Fibroblast of gingiva (primary cell): Measurements from ENCODE around the gene STX3.
"Not testable (repeated sequence)": the region's sequence is repeated elsewhere in the genome, so short reads cannot be mapped to it uniquely, and the experiment has no call there.

ENCODE experiments used
- DNase-seq: peaks from one replicate; pipeline ENCODE4 v3.0.0-alpha.2; 2011; ENCODE audit warnings: low read depth

STX3 gene

DNA sequence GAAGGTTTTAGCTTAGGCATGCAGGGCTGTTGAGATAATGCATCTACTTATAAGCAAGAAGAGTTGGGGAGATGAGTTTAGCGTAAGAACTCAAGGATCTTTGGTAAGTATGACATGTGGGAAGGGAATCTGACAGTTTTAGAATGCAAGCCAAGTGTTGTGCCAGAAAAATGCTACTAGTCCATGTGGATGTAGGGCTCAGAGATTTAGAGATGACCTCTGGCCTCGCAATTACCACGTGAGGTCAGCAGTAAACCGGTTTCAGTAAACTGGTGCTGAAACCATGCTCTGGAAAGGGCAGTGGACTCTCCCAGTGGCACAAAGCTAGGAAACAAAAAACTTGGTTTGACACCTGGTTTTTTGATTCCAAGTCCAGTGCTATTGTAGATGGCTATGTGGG is 36.5 kb downstream of the STX3 start:
- no peak for DNase-seq

DNA sequence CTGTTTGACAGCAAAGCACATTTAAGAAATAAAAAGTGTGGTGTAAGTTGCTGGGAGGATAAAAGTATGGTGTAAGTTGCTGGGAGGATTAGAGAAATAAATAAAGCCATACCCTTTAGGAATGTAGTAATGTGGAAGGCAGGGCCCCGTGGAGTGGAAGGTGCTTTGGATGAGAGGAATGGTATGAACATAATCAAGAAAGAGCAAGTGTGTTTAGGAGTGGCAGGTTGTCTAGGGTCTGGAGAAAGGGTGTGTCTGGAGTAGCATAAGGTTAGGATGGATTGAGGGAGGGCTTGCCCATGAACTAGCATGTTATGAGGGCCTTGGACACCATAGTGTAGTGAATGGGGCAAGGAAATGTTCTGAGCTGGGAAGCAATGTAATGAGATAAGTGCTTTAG is 37.3 kb downstream of the STX3 start:
- no peak for DNase-seq

DNA sequence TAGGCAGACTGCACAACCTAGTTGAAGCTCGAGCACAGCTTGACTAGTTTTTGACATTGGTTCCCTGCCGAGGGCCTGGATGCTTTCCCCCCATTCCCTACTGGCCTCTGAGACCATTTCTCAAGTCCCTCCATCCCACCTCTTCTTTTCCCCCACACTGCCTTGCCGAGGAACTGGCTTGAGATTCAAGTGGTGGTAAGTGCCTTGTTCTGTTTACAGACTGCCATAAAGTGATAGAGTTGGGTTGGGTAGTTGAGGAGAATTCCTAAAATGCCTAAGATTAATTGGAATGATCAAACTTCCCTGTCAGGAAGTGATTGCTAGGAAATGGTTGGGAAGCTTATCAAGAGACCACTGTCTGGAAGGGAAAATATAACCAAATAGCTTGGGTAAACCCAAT is 39.2 kb downstream of the STX3 start:
- DNase-seq, result no peak

DNA sequence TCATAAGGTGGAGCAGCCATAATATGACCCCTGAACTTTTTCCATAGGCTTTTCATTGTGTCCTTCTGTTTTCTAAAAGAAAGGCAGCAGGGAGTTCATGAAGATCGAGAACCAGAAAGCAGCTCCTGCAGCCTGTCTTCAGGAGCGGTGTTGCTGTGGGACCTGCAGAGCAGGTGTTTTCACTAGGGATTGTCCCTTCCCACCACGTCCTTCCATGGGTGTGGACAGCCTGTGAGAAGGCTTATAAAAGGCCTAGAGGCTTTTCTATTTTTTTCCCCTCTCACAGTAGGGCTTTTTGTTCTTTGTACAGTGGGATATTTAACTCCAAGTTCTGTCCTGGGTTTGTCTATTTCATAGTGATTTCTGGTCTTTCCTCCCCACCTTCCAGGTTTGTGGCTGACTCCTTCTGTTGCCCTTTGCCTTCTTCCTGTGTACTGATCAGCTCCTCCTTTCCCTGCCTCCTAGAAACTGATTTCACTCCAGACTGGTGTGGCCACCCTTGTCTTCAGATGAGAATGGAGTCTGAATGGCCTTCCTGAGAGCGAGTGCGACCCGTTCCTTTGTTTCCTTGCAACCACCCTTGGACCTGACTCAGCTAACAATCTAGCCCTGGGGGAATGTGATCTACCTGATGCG is 45.3 kb downstream of the STX3 start:
- no peak for DNase-seq

DNA sequence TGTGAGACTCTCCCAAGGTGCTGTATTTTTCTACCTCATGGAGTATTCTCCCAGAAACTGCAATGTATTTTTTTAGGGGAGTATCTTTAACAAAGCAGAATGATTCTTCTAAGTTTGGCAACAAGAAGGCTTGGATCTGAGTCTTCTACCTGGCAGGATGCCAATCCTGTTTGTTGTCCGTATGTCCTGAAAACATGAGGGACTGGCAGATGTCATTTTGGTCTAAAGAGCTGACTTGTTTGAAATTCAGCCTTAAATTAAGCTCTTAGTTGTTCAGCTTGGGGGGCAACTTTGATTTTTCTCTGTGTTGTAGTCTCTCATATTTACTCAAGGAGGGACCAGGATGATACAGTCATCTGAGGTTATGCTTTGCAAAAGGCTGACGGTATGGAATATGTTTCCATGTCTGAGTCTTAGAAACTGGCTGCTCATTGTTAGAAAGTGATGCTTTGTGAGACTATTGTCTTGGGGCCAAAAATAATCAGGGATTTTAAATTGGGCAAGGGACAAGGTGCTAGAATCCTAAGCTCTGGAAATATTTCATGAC is 46.1 kb downstream of the STX3 start:
- DNase-seq, result no peak

DNA sequence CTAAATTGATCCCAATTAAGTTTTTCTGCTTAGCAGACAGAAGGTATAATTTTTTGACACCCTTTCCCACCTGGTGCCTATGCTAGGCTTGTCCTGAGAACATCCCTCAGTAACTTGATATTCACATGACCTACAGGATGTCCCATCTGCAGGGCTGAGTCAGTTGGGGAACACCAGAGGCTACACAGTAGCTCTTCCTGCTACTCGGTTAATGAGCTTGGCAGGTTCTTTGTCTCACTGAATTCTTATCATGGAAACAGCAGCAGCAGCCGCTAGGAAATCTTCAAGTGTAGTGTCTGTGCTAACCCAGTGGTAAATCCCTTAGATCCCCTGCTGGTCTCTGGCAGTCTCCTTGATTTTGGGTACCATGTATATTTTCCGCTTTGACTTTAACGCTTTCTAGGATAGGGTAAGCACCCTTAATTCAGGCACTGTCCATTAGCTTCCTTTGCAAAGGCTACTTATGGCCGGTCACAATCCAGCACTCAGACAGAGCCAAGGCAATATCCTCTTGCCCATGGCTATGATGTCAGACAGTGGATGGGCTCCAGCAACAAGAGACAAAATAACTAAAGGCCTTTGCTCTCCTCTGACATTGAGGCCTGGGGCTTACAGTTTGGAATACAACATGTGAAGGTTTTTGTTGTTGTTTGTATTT is 46.9 kb downstream of the STX3 start:
- peak; percentile 11 for DNase-seq

DNA sequence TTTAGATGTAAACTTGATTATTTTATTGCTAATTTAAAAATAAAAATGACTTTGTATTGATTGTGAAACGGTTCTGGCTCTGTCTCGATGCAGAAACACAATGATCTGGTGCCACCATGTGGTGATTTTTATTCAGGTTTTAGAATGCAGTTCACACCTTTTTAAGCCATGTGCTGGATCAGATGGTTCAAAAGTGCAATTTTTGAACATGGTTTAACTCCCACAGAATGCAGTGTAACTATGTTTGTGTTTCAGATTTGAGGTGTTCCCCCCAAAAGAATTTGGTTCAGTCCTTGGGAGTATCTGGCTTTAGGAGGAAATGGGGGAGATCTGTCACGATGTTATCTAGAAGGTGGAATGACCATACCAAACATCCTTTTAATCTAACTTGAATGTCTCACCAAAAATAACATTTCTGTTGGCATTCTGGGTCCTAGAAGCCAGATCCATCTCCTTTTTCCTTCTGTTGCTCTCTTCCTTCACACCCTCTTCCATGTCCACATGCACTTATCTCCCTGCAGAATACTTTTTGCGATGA is 47.5 kb downstream of the STX3 start:
- DNase-seq, result peak; percentile 41

DNA sequence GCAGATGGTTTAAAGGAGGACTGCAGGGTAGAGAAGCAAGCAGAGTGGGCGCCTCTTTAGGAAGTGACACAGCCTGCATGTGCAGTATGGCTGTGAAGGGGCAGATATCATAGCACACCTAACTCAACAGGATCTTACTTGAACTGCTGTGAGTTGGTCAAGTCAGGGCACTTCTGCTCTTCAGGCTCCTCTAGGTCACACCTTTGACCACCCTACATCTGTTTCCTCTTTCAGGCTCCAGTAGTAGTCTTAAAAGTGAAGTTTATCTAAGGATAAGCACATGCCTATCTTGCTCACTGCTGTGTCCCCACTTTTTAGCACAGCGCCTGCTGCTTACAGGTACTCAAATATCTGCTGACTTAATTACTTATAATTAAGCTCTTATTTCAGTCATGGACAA is 48.9 kb downstream of the STX3 start:
- no peak for DNase-seq

DNA sequence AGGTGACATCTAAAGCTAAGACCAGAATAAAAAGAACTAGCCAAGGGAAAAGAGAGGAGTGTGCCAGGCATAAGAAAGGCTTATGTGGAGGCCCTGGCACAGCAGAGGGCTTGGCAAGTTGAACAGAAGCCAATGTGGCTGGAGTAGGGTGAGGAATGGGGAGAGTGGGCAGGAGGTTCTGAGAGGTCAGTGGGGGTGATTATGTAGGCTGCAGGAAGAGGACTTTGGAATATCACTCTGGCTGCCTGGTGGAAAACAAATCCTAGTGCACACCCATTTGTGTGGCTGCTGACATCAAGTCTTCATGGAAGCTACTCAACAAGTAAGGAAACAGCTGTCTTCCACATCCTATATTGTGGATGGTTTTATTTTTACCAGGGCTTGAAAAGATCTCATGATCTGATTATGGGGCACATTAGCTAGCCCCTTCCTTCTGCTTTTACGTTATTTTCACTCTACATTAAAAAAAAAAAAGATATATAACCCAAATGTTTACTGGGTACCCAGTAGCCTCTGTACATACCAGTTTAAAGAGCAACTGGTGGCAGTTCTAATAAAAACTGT is 52.0 kb downstream of the STX3 start:
- no peak for DNase-seq

DNA sequence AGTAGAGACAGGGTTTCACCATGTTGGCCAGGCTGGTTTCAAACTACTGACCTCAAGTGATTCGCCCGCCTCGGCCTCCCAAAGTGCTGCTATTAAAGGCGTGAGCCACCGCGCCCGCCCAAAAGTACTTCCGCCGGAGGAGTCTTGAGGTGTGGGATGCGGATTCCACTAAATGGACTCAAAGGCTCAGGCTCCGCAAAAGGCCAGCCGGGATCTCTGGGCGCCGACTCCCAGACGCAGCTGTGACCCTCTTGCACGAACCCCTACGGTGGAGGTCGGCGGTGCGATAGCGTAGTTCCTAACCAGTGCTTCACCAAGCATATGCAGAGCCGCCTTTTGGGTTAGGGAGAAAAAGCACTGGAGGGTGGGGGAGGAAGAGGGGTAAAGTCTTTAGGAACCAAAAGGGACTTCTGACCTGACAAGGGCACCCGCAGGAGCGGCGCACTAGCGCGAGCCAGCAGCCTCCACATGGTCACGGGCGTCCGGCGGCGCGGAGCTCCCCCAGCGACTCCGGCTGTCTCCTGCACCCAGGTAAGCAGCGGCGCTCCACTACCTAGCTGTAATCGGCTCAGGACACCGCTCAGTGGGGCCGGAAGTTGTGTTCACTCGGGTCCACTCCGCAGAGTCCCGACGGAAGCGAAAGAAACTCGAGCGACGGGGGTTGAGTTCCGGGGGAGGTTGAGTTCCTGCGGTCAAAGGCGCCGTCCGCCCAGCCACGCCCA is 55.2 kb downstream of the STX3 start, which contains the start of gene MRPL16:
Gene MRPL16, minus strand, starts transcription at position 590 of the 722 bp plus-strand sequence. Its CDS starts 120 bp downstream, at position 470.
- DNase-seq, result peak; percentile 86

DNA sequence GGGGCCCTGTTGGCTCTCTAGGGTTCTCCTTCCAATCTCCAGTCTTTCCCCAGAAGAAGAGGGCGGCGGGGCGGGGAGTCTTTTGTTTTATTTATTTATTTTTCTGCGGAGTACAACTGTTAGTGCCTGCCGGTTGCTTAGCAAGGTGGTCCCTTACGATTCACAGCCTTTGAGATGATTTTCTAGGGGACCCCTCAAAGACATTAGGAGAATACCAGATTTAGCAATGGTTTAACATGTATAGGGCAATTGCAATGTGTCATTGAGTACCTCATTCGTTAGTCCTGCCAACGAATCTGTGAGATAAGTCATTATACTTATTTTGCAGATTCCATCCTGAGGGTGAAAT is 55.7 kb downstream of the STX3 start:
- no peak for DNase-seq

DNA sequence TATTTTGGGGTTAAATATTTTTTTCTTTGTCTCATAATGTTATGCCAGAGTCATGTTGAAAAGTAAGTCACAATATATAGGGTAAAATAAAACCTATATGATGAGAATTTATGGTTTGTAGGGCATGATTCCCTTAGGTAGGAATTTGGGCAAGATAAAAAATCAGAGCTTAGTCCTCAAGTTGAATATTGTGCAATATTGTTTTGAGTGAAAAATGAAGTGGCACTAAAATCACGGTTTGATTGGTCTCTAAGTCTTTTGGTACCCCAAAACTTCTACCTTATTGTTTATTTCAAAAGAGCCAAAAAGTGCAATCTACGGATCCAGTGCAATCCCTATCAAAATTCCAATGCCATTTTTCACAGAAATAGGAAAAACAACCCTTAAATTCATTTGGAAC is 57.0 kb downstream of the STX3 start:
- no peak for DNase-seq

DNA sequence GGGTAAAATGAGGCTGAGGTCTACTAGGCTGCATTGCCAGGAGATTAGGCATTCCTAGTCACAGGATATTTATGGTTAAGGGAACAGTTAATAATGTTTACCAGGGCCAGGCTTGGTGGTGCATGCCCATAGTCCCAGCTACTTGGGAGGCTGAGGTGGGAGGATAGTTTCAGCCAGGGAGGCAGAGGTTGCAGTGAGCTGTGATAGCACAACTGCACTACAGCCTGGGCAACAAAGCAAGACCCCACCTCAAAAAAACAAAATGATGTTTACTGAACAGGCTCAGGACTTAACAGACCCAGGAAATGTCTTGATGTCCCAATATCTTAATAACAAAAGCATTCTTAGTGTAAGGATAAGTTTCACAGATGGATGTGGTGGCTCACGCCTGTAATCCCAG is 58.2 kb downstream of the STX3 start:
- DNase-seq, result no peak

DNA sequence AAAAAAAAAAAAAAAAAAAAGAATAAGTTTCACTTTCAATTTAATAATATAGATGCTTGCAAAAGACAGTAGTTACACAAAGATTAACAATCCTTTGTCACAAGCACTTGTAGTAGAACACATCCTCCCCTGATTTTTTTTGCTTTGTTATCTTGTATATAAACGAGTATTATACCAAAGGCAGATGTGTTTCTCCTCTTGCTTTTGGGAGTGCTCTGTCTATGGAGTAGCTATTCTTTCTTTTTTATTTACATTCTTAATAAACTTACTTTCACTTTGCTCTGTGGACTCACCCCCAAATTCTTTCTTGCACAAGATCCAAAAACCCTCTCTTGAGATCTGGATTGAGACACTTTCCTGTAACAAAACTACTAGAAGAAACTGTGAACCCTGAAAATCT is 58.8 kb downstream of the STX3 start:
- DNase-seq, result no peak

DNA sequence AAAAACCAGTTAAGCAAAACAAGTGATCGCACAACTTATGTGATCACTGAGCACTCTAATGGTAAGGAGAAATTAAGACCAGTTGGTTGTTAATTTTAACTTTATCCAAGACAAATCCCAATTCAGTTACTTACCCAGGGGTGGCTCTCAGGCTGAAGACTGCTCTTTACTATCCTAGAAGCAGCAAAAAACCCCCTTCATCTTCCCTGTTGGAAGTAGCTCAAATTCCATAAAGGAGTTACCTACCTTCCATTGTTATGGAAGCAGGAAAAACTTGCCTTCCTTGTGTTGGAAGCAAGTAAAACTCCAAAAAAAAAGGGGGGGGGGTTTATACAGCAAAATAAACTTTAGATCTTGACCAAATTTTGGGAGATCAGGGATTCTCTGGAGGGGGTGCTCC is 60.6 kb downstream of the STX3 start:
- DNase-seq, result no peak

DNA sequence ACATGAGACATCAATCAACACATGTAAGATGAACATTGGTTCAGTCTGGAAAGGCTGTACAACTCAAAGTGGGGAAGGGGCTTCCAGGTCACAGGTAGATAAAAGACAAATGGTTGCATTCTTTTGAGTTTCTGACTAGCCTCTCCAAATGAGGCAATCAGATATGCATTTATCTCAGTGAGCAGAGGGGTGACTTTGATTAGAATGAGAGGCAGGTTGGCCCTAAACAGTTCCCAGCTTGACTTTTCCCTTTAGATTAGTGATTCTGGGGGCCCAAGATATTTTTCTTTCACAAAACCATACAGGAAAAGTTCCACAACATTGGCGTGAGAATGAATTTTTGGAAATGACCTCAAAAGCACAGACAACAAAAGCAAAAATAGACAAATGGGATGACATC is 61.3 kb downstream of the STX3 start:
- DNase-seq, result not testable (repeated sequence)

DNA sequence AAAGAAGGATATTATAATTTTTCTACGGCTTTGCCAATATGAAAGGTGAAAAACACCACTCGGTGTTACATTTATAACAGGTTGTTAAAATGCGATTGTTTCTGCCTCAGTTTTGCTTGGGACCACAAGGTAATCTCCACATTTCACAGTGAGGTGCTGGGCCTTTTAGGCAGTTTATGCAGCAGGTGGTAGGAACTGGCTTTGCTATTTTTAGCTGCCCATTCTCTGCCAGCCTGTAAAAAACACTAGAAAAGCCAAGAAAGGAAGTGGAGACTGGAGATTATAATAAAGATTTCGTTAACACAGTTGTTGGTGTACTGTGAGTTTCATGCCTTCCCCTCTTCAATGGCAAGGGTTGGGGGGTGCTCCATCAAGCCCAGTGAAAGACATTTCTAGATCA is 63.4 kb downstream of the STX3 start:
- DNase-seq, result no peak

DNA sequence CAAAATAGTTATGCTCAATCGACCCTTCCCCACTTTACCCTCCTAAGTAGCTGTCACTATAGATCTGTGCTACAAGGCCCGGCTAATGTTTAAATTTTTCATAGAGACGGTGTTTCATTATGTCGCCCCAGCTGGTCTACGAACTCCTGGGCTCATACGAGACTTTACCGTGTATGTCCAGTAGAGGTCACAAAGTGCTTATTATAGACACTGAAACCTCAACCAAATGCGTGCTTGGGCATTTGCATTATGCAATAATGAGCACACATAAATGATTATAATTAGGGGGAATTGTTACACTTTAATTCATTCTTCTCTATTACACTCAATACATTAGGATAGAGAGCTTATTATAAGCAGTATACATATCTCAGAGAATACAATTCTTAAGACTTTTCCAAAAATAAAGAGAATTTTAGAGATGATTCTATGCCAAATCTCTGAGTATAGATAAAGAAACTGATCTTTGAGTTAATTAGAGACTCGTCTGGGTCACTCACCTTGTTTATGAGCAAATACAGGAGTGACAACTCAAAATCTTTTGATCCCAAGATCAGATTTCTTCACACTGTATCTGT is 67.9 kb downstream of the STX3 start:
- peak; percentile 52 for DNase-seq

DNA sequence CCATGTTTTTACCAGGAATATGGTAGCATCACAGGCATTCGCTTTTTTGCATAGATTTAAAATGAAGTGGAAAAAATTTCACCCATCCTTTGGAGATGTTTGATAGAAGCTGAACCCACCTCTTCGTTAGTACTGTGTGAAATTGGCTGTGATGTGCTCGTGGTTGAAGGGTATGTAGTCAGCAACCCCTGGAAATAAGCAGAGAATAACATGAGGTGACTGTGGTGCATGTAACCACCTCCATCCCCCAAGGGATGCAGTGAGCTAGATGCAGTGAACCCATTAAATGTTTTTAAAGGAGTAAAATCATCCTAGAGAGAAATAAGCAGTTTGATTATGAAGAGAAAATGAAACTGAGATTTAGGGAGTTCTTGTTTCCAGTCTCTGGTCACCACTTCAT is 74.2 kb downstream of the STX3 start:
- no peak for DNase-seq

DNA sequence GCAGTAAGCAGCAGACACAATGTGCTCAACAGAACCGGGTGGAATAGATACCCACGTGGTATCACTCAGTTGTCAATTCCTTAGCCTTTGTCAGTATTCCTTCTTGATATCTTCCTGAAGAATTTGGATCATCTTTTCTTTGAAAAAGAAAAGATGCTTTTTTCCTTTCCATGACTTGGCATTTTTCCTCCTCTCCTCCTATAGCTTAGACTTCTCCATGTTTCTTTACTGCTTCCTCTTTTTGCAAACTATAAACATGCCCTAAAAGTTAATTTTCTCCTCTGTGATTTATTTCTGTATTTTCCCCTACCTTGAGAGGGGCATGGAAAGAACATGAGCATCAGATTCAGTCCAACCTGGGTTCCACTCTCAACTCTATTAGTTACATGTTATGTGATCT is 78.4 kb downstream of the STX3 start:
- no peak for DNase-seq

DNA sequence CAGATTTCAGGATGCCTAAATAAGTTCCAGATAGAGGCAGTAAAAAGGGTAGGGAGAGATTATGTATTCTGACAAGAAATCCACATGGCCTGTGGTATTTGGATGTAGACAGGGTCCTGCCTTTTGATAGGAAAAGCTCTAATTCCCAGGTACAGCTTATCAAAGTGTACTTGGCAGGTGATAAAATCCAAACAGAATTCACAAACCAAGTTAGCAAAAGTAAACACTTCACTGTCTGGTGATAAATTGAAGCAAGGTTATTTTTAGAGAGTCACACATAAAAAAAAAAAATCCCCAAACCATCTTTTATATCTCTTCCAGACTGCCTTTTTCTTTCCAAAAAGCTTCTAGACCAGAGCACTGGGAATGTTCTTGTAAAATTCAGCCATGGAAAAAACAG is 84.4 kb downstream of the STX3 start:
- no peak for DNase-seq

DNA sequence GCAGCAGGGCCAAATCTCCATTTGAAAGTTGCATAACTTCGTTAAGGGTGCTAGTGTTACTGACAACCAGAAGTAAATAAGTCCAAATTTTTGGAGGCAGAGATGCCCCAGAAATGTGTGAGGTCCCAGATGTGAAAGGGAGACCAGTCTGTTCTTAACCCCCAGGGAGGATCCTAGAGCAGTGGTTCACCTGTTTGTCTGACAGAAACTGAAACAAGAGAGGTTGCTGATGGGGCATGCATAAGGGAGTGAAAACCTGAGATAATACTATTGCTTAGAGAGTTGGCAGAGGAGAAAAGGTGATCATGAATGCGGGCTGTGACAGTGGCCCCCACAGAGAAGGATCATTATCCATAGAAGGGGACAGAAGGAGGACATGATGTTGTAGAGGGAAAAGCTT is 86.3 kb downstream of the STX3 start:
- no peak for DNase-seq
